ENCODE data around the gene KARS1.

KARS1 gene

DNA sequence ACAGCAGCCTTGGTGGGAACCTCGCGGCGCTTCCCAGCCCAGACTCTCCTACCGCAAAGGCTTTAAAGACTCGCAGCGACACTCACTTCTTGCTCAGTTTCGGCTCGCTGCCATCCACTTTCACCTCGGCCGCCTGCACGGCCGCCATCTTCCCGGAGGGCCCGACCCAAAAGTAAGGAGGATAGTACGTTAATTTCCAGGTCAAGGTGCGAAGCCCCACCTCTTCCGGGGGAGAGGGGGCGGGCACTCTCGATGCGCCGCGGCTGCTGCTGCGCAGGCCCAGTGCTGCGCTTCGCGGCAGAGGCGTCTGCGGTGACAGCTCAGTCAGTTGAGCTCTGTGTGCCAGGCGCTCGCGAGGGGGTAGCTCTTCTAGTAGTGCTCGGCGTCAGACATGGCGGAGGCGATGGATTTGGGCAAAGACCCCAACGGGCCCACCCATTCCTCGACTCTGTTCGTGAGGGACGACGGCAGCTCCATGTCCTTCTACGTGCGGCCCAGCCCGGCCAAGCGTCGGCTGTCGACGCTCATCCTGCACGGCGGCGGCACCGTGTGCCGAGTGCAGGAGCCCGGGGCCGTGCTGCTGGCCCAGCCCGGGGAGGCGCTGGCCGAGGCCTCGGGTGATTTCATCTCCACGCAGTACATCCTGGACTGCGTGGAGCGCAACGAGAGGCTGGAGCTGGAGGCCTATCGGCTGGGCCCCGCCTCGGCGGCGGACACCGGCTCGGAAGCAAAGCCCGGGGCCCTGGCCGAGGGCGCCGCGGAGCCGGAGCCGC is at the start of gene KARS1, which contains the start of gene TERF2IP:
Gene KARS1 (minus strand): TSS at position 174 of the 773 bp plus-strand sequence. CDS start 26 bp downstream, at position 148.
Gene TERF2IP (plus strand): TSS at position 282 of the 773 bp plus-strand sequence. CDS start 110 bp downstream, at position 392.
- DNase-seq (ENCODE audit: low spot score), result peak; percentile 96

DNA sequence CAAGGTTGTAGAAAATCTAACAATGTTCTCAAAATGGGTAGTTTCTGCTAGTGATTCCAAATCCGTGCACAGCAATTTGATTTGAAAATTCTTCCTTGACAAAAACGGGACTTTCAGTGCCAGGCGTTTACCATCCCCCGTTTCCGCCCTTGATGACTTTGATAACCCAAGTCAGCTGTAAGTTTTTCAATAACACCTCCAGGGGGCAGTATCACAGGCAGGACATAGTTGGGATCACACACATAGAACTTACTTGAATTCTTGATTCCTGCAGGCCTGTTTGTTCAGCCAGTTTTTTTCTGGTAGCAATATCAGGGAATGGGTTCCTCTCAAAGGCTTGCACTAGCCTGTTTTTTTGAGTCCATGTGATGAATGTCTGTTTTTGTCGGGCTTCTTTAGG is 48.2 kb upstream of the KARS1 start:
- peak; percentile 45 for DNase-seq (ENCODE audit: low spot score)

DNA sequence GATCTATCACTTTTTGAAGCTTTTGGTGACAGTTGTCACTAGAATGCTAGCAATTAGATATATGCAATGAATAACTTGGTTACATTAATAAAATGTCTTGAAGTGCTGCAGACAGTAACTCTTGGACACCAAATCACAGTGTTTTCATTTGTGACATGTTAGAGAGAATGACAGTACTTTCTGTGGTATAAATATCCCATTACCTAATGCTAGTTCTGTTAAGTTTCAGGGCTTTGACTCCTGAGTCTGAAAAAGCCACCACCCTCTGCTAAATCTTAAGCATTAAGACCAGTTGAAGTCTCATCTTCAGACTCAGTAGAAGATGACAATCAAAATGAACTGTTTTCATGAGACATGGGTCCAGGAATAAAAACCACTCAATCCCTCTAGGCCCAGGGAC is 39.9 kb upstream of the KARS1 start:
- no peak for DNase-seq (ENCODE audit: low spot score)

GRCh38 chr16:75682308-75682707 is 34.8 kb upstream of the KARS1 start:
- DNase-seq (ENCODE audit: low spot score), result no peak

GRCh38 chr16:75679366-75679765 is 31.9 kb upstream of the KARS1 start:
- DNase-seq (ENCODE audit: low spot score), result no peak

GRCh38 chr16:75676909-75677308 is 29.4 kb upstream of the KARS1 start, which contains the start of gene CPHXL2:
Gene CPHXL2 (minus strand): TSS chr16:75677009. CDS start chr16:75676999, 10 bp downstream.
- no peak for DNase-seq (ENCODE audit: low spot score)

DNA sequence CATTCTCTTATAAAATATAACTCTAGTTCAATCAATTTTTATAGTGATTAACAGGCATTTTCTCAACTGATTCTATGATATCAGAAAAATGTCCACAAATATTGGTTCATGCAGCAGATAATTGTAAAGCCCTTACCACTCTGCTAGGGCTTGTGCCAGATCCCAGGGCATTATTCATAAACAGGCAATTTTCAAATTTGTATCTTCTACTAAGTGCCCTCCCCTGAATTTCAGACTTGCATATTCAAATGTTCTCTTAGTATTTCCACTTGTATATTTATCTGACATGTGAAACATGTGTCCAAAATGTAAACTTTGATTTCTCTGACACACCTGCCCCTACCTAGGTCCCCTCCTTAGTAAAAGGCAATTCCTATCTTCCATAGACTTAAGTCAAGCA is 20.0 kb upstream of the KARS1 start:
- DNase-seq (ENCODE audit: low spot score), result no peak

DNA sequence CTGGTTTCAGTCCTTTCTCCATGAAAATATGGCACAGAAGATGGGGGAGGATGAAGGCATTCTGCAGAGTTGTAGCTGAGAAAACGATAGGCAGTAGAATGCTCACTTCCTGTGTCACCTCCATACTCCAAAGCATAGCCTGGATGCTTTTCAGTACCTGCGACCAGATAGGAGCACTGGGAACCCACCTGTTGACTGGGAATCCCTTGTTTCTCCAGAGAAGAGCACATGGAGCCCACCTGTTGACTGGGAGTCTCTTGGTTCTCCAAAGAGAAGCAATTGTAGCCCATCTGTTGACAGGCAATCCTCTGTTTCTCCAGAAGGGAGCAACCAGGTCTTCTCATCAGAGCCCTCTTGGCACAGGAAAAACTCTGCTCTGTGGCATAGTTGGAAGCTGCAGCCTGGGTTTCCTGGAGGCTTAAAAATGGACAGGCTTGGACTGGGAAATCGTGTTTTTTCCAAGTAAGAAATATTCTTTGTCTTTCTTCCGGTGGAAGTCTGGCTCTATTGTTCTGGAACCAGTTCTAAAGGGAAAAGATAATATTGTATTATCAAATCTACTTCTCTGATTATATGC is 13.3 kb upstream of the KARS1 start:
- DNase-seq (ENCODE audit: low spot score), result no peak

- DNase-seq (ENCODE audit: low spot score), result no peak
Observed at GRCh38 chr16:75660321-75660720, 12.9 kb upstream of the KARS1 start.

- DNase-seq (ENCODE audit: low spot score), result no peak
Observed at GRCh38 chr16:75658175-75658574, 10.7 kb upstream of the KARS1 start.

GRCh38 chr16:75653922-75654321 is 6.5 kb upstream of the KARS1 start:
- DNase-seq (ENCODE audit: low spot score), result no peak

- DNase-seq (ENCODE audit: low spot score), result peak; percentile 82
Observed at GRCh38 chr16:75648265-75649076, 1.0 kb upstream of the KARS1 start.

DNA sequence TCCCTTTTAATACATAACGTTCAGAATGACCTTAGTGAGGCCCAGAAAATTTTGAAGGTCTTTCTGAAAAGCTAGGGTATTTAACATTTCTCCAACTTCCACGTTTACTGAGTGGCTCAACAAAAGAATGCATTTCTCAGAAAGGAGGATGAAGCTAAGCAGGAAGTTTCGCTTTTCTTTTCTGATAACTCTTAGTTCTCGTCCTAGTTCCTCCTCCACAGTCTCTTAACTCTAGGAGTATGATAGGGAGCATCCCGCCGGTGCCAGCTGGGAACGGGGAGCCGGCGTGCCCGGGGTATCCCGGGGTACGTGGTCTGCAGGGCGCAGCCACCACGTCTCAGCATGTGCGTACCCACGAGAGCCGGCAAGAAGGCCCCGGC is 363 bp downstream of the KARS1 start:
- no peak for DNase-seq (ENCODE audit: low spot score)

DNA sequence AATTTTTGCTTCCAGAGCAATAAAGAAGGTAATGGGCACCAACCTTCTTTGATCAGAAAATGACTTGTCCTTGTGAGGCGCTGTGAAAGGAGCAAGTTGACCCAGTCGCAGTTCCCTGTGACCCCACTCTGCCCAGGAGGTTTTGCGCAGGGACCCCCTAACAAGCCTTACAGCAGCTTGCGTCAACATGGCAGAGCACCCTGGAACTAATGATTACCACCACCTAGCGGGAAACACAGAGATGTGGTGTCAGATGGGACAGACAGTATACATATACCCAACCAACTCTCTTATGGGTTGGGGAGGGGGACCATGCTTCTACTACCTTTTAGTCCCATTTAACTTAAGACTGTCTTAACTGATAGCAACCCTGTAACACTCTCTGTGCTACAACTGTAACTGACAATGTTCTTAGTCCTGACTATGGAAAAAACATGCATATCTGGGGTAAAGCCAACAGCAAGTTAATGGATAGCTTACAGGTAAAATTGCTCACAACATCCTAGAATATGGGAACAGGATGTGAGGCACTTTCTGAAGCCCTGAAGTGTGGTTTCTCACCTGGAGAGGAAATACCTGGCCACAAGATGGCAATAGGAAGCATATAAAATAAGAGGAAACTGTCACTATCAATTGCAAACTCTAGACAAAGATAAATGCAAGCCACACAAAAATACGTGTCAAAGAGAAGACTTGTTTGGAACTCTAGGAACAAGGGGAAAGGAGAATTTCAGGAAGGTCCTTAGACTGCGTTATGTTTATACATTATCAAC is 3.0 kb downstream of the KARS1 start:
- no peak for DNase-seq (ENCODE audit: low spot score)

- DNase-seq (ENCODE audit: low spot score), result no peak
Observed at GRCh38 chr16:75640598-75640997, 6.9 kb downstream of the KARS1 start.

DNA sequence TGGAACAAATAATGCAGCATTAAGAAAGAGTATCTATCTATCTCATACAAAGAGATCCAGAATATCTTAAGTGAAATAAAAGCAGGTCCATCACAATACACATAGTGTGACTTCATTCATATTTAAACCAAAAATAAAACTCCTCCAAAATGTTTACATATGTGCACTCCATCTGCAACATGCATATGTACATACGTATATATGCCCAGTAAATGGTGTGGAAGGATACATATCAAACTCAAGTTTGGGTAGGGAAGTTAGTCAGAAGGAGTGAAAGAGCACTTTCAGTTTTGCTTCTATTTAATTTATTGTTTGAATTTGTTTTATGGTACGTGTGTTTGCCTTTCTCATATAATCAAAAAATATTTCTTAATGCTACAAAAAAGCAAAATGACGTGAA is 12.4 kb downstream of the KARS1 start:
- no peak for DNase-seq (ENCODE audit: low spot score)

GRCh38 chr16:75632857-75633256 is 14.6 kb downstream of the KARS1 start:
- no peak for DNase-seq (ENCODE audit: low spot score)

DNA sequence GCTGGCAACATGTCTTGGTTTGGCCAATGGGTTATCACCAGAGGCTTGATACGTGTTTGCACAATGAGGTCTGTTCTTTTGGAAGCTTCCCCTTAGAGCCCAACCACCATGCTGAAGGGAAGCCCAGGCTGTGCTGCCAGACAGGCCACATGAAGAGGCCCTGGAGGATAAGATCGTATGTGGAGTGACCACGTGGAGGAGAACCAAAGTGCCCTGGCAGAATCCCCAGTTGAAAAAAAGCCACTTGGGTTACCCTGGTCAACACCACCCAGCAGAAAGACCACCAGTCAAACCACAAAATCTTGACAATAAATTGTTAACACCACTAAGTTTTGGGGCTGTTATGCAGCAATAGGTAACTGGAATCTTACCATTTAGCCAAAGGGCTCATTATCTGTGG is 17.4 kb downstream of the KARS1 start:
- no peak for DNase-seq (ENCODE audit: low spot score)

DNA sequence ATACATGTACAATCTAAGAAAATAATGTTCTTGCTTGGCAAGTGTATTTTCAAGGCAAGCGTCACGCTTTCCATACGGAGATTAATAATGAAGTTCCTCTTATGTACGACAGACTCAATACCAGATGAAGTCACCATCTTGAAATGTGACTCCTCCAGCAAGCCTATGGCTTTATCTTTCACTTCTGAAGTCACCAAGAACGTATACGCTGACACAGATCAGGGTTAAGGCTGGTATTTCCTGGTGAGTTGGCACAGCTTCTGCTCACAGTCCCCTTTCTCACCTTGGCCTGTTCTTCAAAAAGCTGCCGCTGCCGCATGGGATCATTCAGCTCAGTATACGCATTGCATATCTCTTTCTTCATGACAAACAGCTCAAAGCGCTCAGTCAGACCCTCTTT is 18.3 kb downstream of the KARS1 start:
- DNase-seq (ENCODE audit: low spot score), result no peak

DNA sequence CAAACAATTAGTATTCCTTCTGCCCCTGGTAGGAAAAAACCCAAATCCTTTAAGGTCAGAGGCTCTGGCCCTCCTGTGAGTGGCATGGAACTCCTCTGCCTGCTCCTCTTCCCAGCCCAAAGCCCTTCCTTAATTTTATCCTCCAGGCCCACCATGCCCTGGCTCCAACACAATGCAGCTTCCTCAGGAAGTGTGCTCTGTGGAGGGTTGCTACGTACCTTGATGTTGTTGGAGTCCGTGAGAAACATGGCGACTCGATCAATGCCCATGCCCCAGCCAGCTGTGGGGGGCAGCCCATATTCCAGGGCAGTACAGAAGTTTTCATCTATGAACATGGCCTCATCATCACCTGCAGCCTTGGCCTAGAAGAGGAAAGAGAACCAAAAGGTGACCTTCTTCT is 19.1 kb downstream of the KARS1 start:
- no peak for DNase-seq (ENCODE audit: low spot score)

DNA sequence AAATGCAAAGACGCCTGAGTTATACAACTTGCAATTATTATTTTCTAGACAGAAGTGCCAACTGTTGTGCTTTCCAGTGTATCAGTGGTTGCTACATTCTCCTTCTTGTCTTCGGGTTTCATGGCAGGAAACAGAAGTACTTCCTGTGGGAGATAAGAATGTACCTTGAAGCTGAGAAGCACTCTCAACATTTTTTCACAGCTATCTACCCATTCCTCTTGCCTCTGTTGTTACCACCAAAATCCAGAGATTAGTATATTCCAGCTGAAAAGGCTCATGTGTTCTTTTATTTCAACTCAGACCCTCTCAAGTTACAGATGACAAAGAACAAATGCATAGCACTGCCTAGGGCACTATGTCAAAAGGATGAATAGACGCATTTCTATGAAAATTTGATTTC is 19.6 kb downstream of the KARS1 start:
- DNase-seq (ENCODE audit: low spot score), result no peak

DNA sequence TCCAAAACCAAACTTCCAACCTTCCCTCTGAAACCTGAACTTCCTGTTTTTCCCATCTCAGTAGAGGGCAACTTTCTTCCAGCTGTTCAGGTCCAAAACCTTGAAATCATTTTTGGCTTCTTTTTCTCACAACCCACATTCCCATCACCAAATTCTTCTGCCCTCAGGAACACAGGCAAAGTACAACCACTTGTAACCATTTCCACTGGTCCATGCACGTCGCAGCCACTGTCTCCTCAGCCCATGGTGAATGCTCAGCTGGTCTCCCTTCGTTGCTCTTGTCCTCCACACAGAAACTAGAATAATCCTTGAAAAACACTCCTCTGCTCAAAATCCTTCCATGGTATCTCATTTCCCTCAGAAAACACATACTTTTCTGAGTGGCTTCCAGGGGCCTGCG is 20.7 kb downstream of the KARS1 start:
- no peak for DNase-seq (ENCODE audit: low spot score)
